ENCODE results near the gene MSX2.

Gene MSX2

DNA sequence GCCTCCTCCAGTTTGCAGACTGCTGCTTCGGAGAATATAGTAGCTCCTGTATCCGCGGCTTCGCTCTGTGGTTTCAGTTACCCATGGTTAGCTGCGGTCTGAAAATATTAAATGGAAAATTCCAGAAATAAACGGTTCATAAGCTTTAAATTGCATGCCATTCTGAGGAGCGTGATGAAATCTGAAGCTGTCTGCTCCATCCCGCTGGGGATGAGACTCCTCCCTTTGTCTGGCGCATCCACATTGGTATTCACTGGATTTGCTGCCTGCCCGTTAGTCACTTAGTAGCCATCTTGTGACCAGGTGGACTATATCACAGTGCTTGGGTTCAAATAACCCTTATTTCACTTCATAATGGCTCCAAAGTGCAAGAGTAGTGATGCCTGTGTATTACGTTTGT is 36.3 kb downstream of the MSX2 start:
- no peak for TF ChIP-seq GATA2 (IDR thresholded peaks at IDR 0.05; ENCODE audit: low read depth, low read length)
- TF ChIP-seq GATA3 (IDR thresholded peaks at IDR 0.05; ENCODE audit: low read depth, low read length) = no peak

GRCh38 chr5:174764309-174764708 is 39.9 kb downstream of the MSX2 start:
- TF ChIP-seq GATA2 (IDR thresholded peaks at IDR 0.05; ENCODE audit: low read depth, low read length) (no peak), GATA3 (IDR thresholded peaks at IDR 0.05; ENCODE audit: low read depth, low read length) (no peak)

- TF ChIP-seq GATA3 (IDR thresholded peaks at IDR 0.05; ENCODE audit: low read depth, low read length) = no peak
- no peak for TF ChIP-seq GATA2 (IDR thresholded peaks at IDR 0.05; ENCODE audit: low read depth, low read length)
Measured at GRCh38 chr5:174765540-174765939, 41.2 kb downstream of the MSX2 start.

DNA sequence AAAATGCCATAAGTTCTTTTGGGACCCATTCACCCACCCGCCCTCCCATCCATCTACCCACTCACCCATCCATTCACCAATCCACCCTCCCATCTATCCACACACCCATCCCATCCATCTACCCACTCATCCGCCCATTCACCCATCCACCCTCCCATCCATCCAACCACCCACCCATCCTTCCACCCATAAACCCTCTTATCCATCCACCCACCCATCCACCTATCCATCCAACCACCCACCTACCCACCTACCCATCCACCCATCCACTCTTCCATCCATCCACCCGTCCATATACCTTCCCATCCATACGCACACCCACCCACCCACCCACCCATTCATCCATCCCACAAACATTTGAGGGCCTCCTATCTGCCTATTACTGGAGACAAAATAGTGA is 43.3 kb downstream of the MSX2 start:
- TF ChIP-seq GATA3 (IDR thresholded peaks at IDR 0.05; ENCODE audit: low read depth, low read length) = no peak
- TF ChIP-seq GATA2 (IDR thresholded peaks at IDR 0.05; ENCODE audit: low read depth, low read length) = no peak

DNA sequence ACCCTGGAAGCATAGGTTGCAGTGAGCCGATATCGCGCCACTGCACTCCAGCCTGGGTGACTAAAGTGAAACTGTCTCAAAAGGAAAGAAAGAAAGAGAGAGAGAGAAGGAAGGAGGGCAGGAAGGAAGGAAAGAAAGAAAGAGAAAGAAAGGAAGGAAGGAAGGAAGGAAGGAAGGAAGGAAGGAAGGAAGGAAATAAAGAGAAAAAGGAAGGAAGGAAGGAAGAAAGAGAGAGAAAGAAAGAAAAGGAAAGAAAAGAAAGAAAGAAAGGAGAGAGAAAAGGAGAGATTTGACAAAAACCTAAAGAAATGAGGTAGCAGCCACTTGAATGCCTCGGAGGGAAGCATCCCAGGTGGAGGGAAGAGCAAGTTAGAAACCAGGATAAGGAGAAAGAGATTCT is 44.6 kb downstream of the MSX2 start:
- TF ChIP-seq GATA2 (IDR thresholded peaks at IDR 0.05; ENCODE audit: low read depth, low read length) = no peak
- no peak for TF ChIP-seq GATA3 (IDR thresholded peaks at IDR 0.05; ENCODE audit: low read depth, low read length)

- no peak for TF ChIP-seq GATA2 (IDR thresholded peaks at IDR 0.05; ENCODE audit: low read depth, low read length)
- no peak for TF ChIP-seq GATA3 (IDR thresholded peaks at IDR 0.05; ENCODE audit: low read depth, low read length)
Measured at GRCh38 chr5:174773371-174773770, 49.0 kb downstream of the MSX2 start.

DNA sequence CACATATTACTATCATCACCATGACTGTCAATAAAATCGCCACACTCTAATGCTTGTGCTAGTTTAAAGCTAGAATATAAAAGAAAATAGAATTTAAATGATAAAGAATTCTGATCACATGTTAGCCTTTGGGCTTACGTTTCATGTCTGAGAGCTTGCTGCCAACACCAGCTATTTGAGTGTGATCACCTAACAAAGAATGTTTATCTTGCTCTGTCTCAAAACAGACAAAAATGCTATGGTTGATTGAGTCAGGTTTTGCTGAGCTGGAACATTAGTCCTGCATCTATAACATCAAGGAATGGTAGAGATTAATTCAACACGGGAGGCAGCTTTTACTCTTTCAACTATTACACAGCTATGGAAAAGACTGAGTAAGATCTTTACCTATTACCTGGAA is 50.7 kb downstream of the MSX2 start:
- TF ChIP-seq GATA2 (IDR thresholded peaks at IDR 0.05; ENCODE audit: low read depth, low read length) = no peak
- TF ChIP-seq GATA3 (IDR thresholded peaks at IDR 0.05; ENCODE audit: low read depth, low read length) = no peak

DNA sequence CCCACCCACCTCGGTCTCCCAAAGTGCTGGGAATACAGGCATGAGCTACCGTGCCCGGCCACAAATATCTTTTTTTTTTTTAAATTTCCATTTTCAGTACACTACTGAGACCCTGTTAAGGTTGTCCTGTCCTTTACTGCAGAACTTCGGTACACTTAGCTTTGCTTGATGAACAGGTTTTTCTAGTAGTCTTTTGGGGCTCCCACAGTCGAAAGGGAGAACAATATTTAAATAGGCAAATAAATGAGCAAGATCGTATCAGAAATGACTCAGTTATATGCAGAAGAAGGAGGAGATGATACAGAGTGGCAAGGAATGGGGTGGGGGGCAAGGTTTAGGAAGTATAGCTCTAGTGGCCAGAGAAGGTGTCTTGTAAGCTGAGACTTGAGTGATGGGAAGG is 52.7 kb downstream of the MSX2 start:
- TF ChIP-seq GATA3 (IDR thresholded peaks at IDR 0.05; ENCODE audit: low read depth, low read length) = no peak
- no peak for TF ChIP-seq GATA2 (IDR thresholded peaks at IDR 0.05; ENCODE audit: low read depth, low read length)

GRCh38 chr5:174777583-174777982 is 53.2 kb downstream of the MSX2 start:
- TF ChIP-seq GATA3 (IDR thresholded peaks at IDR 0.05; ENCODE audit: low read depth, low read length) (no peak), GATA2 (IDR thresholded peaks at IDR 0.05; ENCODE audit: low read depth, low read length) (no peak)

Measured in SH-SY5Y (cell line).